Endothelial cell of umbilical vein (primary cell): ENCODE measurements around the gene NCKAP5. TPM values are rescaled to one million over a fixed set of nuclear protein-coding genes. Genes with fewer than 3 reads are reported as not detected.
A peak's percentile ranks its signal among the peaks of the same experiment; 100 is the strongest.

Source experiments
- BruUV-seq: library from RNA; stranded (reverse); fragments of 400-500 nt; replicated peaks from 2 replicates; lab custom pipeline; 2021; lab: Mats Ljungman, UMichigan
- CTCF ChIA-PET: fragments of 300-600, 350-600 bp; sonication (Branson Sonifier 250); formaldehyde crosslinking; loops from one replicate; lab custom pipeline; 2021; ENCODE audit warnings: antibody characterized with exemption, inconsistent platforms; lab: Charles Lee
- POLR2A ChIA-PET: fragments of 300-600, 350-600 bp; sonication (Branson Sonifier 250); formaldehyde crosslinking; loops from one replicate; lab custom pipeline; 2021; ENCODE audit warnings: antibody characterized with exemption, inconsistent platforms; lab: Charles Lee
- DNase-seq: peaks from one replicate; pipeline ENCODE4 v3.0.0-alpha.2; 2011; ENCODE audit warnings: low read depth, low spot score
- FAIRE-seq: peaks from 2 replicates; lab custom pipeline; 2011; peaks lifted over from hg19 to GRCh38; lab: Jason Lieb, UNC
- H2AFZ ChIP-seq: 2 replicates; pipeline ENCODE4 v1.6.0; 2012; ENCODE audit warnings: low read depth, low read length, control low read depth, inconsistent platforms
- H3K27ac ChIP-seq: 2 replicates; pipeline ENCODE4 v1.5.1; 2011; ENCODE audit warnings: low read depth, mild to moderate bottlenecking, control low read depth, low read length, moderate library complexity; ENCODE audit not compliant: insufficient read depth
- H3K27me3 ChIP-seq, 2 experiments: 2 replicates each; pipeline versions ENCODE4 v1.6.0 to v1.6.1; 2011; ENCODE audit warnings: low read length in 2 of 2, mixed read lengths in 1 of 2; ENCODE audit not compliant: control insufficient read depth in 2 of 2, insufficient read depth in 2 of 2
- H3K36me3 ChIP-seq, 2 experiments: 2 replicates in 1 of 2; 3 replicates in 1 of 2; pipeline ENCODE4 v1.5.1; 2011; ENCODE audit warnings: low read length in 2 of 2, mild to moderate bottlenecking in 1 of 2, moderate library complexity in 1 of 2; ENCODE audit not compliant: control insufficient read depth in 2 of 2, insufficient read depth in 2 of 2; ENCODE audit errors: extremely low read depth in 1 of 2
- H3K4me1 ChIP-seq: 3 replicates; pipeline ENCODE4 v1.5.1; 2011; ENCODE audit warnings: mild to moderate bottlenecking, low read length; ENCODE audit not compliant: control insufficient read depth, insufficient read depth; ENCODE audit errors: extremely low read depth
- H3K4me2 ChIP-seq: 2 replicates; pipeline ENCODE4 v1.6.1; 2011; ENCODE audit warnings: low read length, control low read depth, mixed read lengths; ENCODE audit not compliant: insufficient read depth
- H3K4me3 ChIP-seq, 3 experiments: fragments of 200-600 bp in 1 of 3; sonication (generic), shearing (Covaris generic) in 1 of 3; replicated peaks in 1 of 3; 2 replicates each; pipeline ENCODE4 v1.5.1; 2011 to 2016; ENCODE audit warnings: control low read depth in 3 of 3, low read length in 3 of 3, mild to moderate bottlenecking in 2 of 3, inconsistent platforms in 1 of 3, low read depth in 1 of 3, moderate library complexity in 1 of 3; ENCODE audit not compliant: insufficient read depth in 1 of 3
- H3K79me2 ChIP-seq: 2 replicates; pipeline ENCODE4 v1.6.0; 2012; ENCODE audit warnings: low read length, inconsistent platforms; ENCODE audit not compliant: control insufficient read depth, insufficient read depth
- H3K9ac ChIP-seq: replicated peaks from 2 replicates; pipeline ENCODE3; 2011; ENCODE audit warnings: low read length, control low read depth; ENCODE audit not compliant: insufficient read depth; ENCODE audit errors: extremely low read depth
- H3K9me1 ChIP-seq: replicated peaks from 3 replicates; pipeline ENCODE4 v1.6.0; 2011; ENCODE audit warnings: mild to moderate bottlenecking, low read length; ENCODE audit not compliant: control insufficient read depth, insufficient read depth; ENCODE audit errors: extremely low read depth
- H3K9me3 ChIP-seq: replicated peaks from 2 replicates; pipeline ENCODE4 v1.5.1; 2012; ENCODE audit warnings: low read length, inconsistent platforms; ENCODE audit not compliant: control insufficient read depth, insufficient read depth
- H4K20me1 ChIP-seq: replicated peaks from 2 replicates; pipeline ENCODE3; 2011; ENCODE audit warnings: mild to moderate bottlenecking, low read length; ENCODE audit not compliant: control insufficient read depth, insufficient read depth; ENCODE audit errors: extremely low read depth
- EZH2 ChIP-seq: IDR thresholded peaks from 2 replicates; pipeline ENCODE4 v1.6.1; 2012; ENCODE audit warnings: borderline replicate concordance, low read depth, mild to moderate bottlenecking, moderate library complexity, low read length, inconsistent platforms; ENCODE audit not compliant: severe bottlenecking
- FOS ChIP-seq: IDR thresholded peaks from 2 replicates; pipeline ENCODE4 v1.6.1; 2011; ENCODE audit warnings: mild to moderate bottlenecking, low read length, moderate library complexity, borderline replicate concordance; ENCODE audit not compliant: insufficient read depth
- GATA2 ChIP-seq: IDR thresholded peaks from 2 replicates; pipeline ENCODE4 v1.7.0; 2011; ENCODE audit warnings: low read depth, mild to moderate bottlenecking, moderate library complexity, mixed read lengths, low read length; ENCODE audit not compliant: insufficient read length, insufficient read depth
- JUN ChIP-seq: IDR thresholded peaks from 2 replicates; pipeline ENCODE4 v1.6.1; 2011; ENCODE audit warnings: borderline replicate concordance, low read depth; ENCODE audit not compliant: insufficient read length, insufficient read depth
- MYC ChIP-seq: IDR thresholded peaks from one replicate; pipeline ENCODE4 v1.6.1; 2011; ENCODE audit warnings: mild to moderate bottlenecking, low read depth, low read length
- POLR2A ChIP-seq: IDR thresholded peaks from 2 replicates; pipeline ENCODE4 v1.6.1; 2012; ENCODE audit warnings: low read depth, mild to moderate bottlenecking, control low read depth, low read length
- POLR2AphosphoS5 ChIP-seq: IDR thresholded peaks from 2 replicates; pipeline ENCODE4 v1.6.1; 2012; ENCODE audit warnings: low read depth, mild to moderate bottlenecking, control low read depth, low read length, moderate library complexity; ENCODE audit not compliant: insufficient read depth
- dilution Hi-C: fragments of 300-500 bp; cut with MboI; formaldehyde crosslinking; loops from one replicate; pipeline ENCODE4 v1.15.0; 2019; ENCODE audit warnings: low sequenced_read_pairs; ENCODE audit not compliant: extremely low pct_ligation_motif_present
- intact Hi-C: fragments of 100-400 bp; cut with micrococcal nuclease; formaldehyde crosslinking; loops from one replicate; pipeline ENCODE4 v1.10.0; 2022
- polyA plus RNA-seq, 4 experiments: library from polyadenylated mRNA; depleted of rRNA in 3 of 4; stranded (reverse) in 3 of 4; unstranded in 1 of 4; fragments of >200 nt; gene quantifications; 2 replicates each; pipeline versions ENCODE4 v1.2.1 to v1.2.3, GENCODE V29; 2011 to 2012; ENCODE audit warnings: missing spikeins in 1 of 4
- total RNA-seq: library from RNA; stranded (reverse); gene quantifications from 2 replicates; pipeline ENCODE4 v1.2.3, GENCODE V29; 2021
- TF ChIP-seq, protein P1 (sequence below): IDR thresholded peaks from 2 replicates; pipeline ENCODE4 v1.6.1; 2011; ENCODE audit not compliant: insufficient read depth, insufficient read length
- TF ChIP-seq, protein P2 (sequence below), 2 donors: IDR thresholded peaks; 1 replicate in 1 of 2; 2 replicates in 1 of 2; pipeline ENCODE4 v1.5.1; 2011; ENCODE audit warnings: low read length in 2 of 2, mild to moderate bottlenecking in 2 of 2, moderate library complexity in 2 of 2, control low read depth in 1 of 2, inconsistent platforms in 1 of 2, low read depth in 1 of 2; ENCODE audit not compliant: insufficient read depth in 1 of 2; ENCODE audit errors: extremely low read depth in 1 of 2

NCKAP5 gene
- total and polyA plus RNA-seq, 2 donors (not counting 3 experiments of a cell fraction or from before 2014, with no cell fraction given): 0.47 to 3.3 TPM

- ChIA-PET CTCF (interaction anchor here (1.0 to 8.6 kb wide), 6 partner anchors 388 to 671 kb away, joined by 3 to 221 read pairs (median 32); no protein-coding TSS in a partner anchor), POLR2A (no interaction called here)
- Histone ChIP-seq H2AFZ (no peak overlapping the region), H3K9ac (no peak overlapping the region), H3K4me2 (no peak overlapping the region), H3K9me1 (no peaks in the 10 kb centered on the region), H4K20me1 (no peaks in the 10 kb centered on the region), H3K79me2 (no peaks in the 10 kb centered on the region), H3K4me3 (no peak overlapping the region), H3K27me3 (peaks cover 2% of the 10 kb centered on the region in 2 experiments), H3K36me3 (no peaks in the 10 kb centered on the region), H3K27ac (no peak overlapping the region), H3K9me3 (no peaks in the 10 kb centered on the region), H3K4me1 (no peaks in the 10 kb centered on the region)
- dilution Hi-C loops: no loop called here
- FAIRE-seq (peak; percentile 64), DNase-seq (no peak)
- TF ChIP-seq, protein P1, sequence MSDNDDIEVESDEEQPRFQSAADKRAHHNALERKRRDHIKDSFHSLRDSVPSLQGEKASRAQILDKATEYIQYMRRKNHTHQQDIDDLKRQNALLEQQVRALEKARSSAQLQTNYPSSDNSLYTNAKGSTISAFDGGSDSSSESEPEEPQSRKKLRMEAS: no peak
- TF ChIP-seq FOS: no peak
- no peak for TF ChIP-seq MYC
- TF ChIP-seq, protein P2, sequence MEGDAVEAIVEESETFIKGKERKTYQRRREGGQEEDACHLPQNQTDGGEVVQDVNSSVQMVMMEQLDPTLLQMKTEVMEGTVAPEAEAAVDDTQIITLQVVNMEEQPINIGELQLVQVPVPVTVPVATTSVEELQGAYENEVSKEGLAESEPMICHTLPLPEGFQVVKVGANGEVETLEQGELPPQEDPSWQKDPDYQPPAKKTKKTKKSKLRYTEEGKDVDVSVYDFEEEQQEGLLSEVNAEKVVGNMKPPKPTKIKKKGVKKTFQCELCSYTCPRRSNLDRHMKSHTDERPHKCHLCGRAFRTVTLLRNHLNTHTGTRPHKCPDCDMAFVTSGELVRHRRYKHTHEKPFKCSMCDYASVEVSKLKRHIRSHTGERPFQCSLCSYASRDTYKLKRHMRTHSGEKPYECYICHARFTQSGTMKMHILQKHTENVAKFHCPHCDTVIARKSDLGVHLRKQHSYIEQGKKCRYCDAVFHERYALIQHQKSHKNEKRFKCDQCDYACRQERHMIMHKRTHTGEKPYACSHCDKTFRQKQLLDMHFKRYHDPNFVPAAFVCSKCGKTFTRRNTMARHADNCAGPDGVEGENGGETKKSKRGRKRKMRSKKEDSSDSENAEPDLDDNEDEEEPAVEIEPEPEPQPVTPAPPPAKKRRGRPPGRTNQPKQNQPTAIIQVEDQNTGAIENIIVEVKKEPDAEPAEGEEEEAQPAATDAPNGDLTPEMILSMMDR (IDR thresholded peaks at IDR 0.05; ENCODE audit: extremely low read depth in 1 of 2, insufficient read depth in 1 of 2, low read depth in 1 of 2, low read length in 2 of 2): no peak
- TF ChIP-seq EZH2: no peak
- no peak for TF ChIP-seq GATA2
- TF ChIP-seq JUN: no peak
- TF ChIP-seq POLR2AphosphoS5: no peak
- TF ChIP-seq POLR2A: no peak
- no TSS peak for BruUV-seq
- intact Hi-C loops: loop anchor here (10.0 kb wide), 1 partner anchor 222 kb away; no protein-coding TSS in a partner anchor
Measured at GRCh38 chr2:133173224-133173623, 395.0 kb downstream of the NCKAP5 start.
